HG02623 (cell line): ENCODE results near the gene SDC3.

Source experiments
- ATAC-seq: cut with Tn5 transposase; IDR thresholded peaks from one replicate; pipeline ENCODE4 v1.9.1; 2021; ENCODE audit warnings: moderate library complexity; ENCODE audit not compliant: unreplicated experiment

Gene SDC3

GRCh38 chr1:30855686-30856259, 52.8 kb downstream of the SDC3 start:
- ATAC-seq = no peak

- ATAC-seq = no peak
Measured at GRCh38 chr1:30853350-30853749, 55.2 kb downstream of the SDC3 start.

GRCh38 chr1:30852026-30852425, 56.5 kb downstream of the SDC3 start:
- ATAC-seq = no peak

- no peak for ATAC-seq
Measured at GRCh38 chr1:30851286-30851685, 57.3 kb downstream of the SDC3 start.

GRCh38 chr1:30850607-30851006, 58.0 kb downstream of the SDC3 start:
- ATAC-seq = no peak

GRCh38 chr1:30848130-30848529, 60.4 kb downstream of the SDC3 start:
- ATAC-seq = no peak

- no peak for ATAC-seq
Measured at GRCh38 chr1:30847358-30847972, 61.1 kb downstream of the SDC3 start.

GRCh38 chr1:30846587-30846986, 62.0 kb downstream of the SDC3 start:
- ATAC-seq = no peak

GRCh38 chr1:30845904-30846290, 62.7 kb downstream of the SDC3 start:
- no peak for ATAC-seq

- ATAC-seq = no peak
Measured at GRCh38 chr1:30845237-30845903, 63.2 kb downstream of the SDC3 start.

- ATAC-seq = no peak
Measured at GRCh38 chr1:30844631-30845030, 63.9 kb downstream of the SDC3 start.

- ATAC-seq = no peak
Measured at GRCh38 chr1:30842697-30843354, 65.7 kb downstream of the SDC3 start.

GRCh38 chr1:30840904-30841598, 67.5 kb downstream of the SDC3 start:
- ATAC-seq = no peak

- no peak for ATAC-seq
Measured at GRCh38 chr1:30839827-30840359, 68.7 kb downstream of the SDC3 start.

- ATAC-seq = no peak
Measured at GRCh38 chr1:30838996-30839395, 69.6 kb downstream of the SDC3 start.

- no peak for ATAC-seq
Measured at GRCh38 chr1:30837653-30838052, 70.9 kb downstream of the SDC3 start.

- no peak for ATAC-seq
Measured at GRCh38 chr1:30834253-30834652, 74.3 kb downstream of the SDC3 start.

- no peak for ATAC-seq
Measured at GRCh38 chr1:30830537-30830936, 78.0 kb downstream of the SDC3 start.

GRCh38 chr1:30829889-30830288, 78.7 kb downstream of the SDC3 start:
- ATAC-seq = no peak

GRCh38 chr1:30824736-30825429, 83.7 kb downstream of the SDC3 start:
- no peak for ATAC-seq
